Fibroblast of pulmonary artery (primary cell): ENCODE data around the gene TUBGCP6.
A peak's percentile ranks its signal among the peaks of the same experiment; 100 is the strongest.

Experiments
- DNase-seq: peaks from one replicate; pipeline ENCODE4 v3.0.0-alpha.2; 2010; ENCODE audit warnings: low read depth
- H3K4me3 ChIP-seq: replicated peaks from 2 replicates; pipeline ENCODE4 v1.5.1; 2011; ENCODE audit warnings: low read depth, mild to moderate bottlenecking, control low read depth, low read length, moderate library complexity
- TF ChIP-seq, protein P1 (sequence below): IDR thresholded peaks from 2 replicates; pipeline ENCODE4 v1.5.1; 2011; ENCODE audit warnings: mild to moderate bottlenecking, control low read depth, low read length, inconsistent platforms; ENCODE audit errors: missing control alignments

TUBGCP6 gene

DNA sequence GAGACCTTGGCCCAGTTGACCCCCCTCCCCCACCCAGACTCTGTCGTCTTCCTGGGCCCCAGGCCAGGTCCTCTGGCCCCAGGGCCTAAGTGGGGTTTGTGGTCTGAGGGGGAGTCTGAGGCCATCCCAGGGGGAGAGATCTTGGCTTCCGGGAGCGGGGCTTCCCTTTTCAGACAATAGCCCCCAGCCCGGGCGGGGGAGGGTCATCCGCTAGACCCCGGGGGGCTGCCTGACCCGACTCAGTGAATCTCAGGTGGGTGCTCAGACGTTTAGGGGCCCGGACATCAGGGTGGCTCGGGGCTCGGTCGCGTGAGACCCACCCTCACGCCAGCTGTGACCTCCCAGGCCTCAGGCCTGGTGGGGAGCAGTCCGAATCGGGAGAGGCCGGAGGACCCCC lies 24.7 kb upstream of the TUBGCP6 start:
- H3K4me3 ChIP-seq, result peak overlapping the region; percentile 57
- no peak for DNase-seq
- TF ChIP-seq, protein P1, sequence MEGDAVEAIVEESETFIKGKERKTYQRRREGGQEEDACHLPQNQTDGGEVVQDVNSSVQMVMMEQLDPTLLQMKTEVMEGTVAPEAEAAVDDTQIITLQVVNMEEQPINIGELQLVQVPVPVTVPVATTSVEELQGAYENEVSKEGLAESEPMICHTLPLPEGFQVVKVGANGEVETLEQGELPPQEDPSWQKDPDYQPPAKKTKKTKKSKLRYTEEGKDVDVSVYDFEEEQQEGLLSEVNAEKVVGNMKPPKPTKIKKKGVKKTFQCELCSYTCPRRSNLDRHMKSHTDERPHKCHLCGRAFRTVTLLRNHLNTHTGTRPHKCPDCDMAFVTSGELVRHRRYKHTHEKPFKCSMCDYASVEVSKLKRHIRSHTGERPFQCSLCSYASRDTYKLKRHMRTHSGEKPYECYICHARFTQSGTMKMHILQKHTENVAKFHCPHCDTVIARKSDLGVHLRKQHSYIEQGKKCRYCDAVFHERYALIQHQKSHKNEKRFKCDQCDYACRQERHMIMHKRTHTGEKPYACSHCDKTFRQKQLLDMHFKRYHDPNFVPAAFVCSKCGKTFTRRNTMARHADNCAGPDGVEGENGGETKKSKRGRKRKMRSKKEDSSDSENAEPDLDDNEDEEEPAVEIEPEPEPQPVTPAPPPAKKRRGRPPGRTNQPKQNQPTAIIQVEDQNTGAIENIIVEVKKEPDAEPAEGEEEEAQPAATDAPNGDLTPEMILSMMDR, result no peak

DNA sequence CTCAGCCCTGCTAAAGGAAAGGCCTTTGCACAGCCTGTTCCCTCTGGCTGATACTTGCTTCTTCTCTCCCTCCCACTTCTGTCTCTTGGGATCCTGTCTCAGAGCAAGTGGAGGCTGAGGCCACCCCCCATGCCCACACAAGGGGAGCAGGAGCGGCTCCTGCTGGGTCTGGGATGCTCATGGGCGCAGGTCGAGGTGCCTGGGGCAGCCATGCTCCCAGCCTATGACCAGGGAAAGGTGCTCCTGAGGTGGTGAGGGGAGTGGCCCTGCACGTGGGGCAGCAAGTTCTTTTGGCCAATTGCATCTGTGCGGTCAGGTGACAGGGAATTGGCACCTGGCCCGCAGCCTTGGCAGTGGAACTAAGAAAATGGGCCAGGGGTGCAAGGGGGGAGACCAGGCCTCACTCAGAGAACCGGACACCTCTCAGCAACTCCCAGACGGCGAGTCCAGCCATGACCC lies 23.9 kb upstream of the TUBGCP6 start:
- TF ChIP-seq, protein P1, result no peak
- peak; percentile 24 for DNase-seq
- H3K4me3 ChIP-seq, result no peak overlapping the region

DNA sequence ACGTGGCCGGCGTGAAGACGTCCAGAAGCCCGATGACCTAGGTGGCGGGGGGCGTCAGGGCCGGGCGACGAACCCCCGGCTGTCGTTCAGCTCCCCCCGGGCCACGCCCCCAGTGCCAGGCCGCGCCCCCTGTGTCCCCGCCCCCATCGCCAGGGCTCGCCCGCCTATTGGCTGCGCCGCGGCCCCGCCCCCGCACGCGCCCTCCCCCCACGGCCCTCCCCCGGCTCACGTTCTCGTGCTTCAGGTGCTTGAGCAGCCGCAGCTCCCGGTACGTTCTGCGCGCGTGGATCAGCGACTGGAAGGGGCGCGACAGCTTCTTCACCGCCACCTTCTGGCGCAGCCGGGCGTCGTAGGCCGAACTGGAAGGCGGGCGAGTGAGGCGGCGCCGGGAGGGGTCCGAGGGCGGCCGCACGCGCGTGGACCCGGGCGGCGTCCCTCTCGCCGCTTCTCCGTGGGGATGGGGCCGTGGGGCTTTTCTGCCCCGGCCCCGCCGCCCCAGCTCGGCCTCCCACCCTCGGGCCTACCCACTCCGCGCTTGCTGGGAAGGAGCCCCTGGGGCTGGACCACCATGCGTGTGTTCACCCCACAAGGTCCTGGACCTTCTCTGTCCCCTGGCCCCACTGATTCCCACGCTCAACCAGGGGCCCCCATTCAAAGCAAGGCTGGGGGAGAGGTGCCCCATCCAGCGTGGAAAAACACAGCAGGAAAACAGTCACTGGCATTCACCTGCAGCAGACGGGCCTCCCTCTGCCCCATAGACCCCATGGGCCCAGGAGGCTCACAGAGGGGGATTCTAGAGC lies 23.0 kb upstream of the TUBGCP6 start:
- peak; percentile 52 for DNase-seq
- TF ChIP-seq, protein P1, result peak; percentile 8
- H3K4me3 ChIP-seq, result peak overlapping the region; percentile 28

DNA sequence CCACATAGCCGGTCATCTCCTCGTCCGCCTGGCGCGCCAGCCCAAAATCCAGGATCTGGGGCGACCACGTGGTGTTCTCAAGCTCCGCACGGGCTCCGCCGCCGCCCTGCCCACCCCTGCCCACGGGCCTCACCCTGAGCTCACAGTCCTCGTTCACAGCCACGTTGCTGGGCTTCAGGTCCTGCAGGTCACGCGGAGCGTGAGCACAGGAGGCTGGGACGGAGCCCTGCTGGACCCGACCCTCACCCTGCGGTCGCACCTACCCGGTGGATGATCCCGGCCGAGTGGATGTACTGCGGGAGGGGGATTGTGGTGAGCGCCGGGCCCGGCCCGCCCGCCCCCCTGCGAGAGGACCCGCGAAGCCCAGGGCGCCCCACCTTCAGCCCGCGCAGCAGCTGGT lies 22.2 kb upstream of the TUBGCP6 start:
- no peak overlapping the region for H3K4me3 ChIP-seq
- TF ChIP-seq, protein P1, result no peak
- no peak for DNase-seq

DNA sequence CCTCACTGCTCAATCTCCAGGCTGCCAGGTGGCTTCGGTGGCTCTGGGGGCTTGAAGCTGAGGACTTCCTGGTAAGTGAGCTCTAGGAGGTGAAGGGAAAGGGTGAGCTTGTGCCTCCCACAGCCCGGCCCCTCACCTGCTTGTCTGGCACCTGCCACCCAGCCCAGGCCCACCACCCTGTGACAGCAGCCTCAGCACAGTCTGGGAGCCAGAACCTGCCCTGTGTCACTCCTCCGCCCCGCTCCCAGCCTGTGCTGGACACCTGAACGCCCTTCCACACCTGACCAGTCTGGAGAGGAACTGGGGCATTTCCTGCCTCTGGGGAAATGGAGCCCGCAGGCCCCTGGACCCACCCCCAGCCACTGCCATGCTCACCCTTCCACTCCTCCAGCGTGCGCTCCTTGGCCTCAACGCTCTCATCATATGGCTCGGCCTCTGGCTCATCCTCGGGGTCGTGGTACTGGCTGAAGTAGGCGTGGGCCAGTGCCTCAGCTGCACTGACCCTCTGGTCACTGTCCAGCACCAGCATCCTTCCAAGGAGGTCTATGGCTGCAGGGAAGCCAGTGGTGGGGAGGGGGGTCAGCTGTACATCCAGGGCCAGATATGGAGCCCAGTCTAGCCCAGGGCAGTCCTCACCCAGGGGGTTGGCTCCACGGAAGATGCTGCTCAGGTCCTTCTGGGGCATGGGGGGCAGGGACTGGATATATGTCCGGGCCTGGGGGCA lies 20.3 kb upstream of the TUBGCP6 start:
- TF ChIP-seq, protein P1, result no peak
- DNase-seq, result no peak
- no peak overlapping the region for H3K4me3 ChIP-seq

DNA sequence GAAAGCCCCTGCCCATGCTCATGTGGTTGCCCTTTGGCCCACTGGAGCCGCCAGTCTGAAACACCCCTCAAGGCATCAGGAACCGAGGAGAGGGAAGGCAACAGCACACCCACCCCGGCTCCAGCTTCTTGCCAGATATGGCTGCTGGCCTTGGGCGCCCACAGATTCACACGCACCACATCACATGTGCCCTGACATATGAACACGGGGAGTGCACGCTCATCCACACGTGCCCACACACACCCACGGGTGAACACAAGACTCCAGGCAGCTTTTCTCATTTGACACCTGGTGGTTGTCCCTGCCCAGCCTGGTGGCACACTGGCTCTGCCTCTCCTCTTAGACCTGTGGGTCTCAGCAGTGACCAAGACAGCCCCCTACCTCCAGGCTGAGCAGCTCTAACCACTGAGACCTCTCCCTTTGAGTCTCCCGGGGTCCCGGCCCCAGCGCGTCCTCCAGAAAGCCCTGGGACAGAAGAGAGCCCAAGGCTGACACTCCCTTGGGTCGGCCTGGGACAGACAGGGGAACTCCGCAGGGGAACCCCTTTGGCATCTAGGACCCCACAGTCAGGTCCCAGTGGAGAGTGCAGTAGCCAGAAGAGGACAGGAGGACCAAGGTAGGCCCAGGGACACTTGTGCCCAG lies 19.4 kb upstream of the TUBGCP6 start:
- TF ChIP-seq, protein P1, result no peak
- DNase-seq, result no peak

More for the DNA sequence above, 19.4 kb upstream of the TUBGCP6 start:
- no peak overlapping the region for H3K4me3 ChIP-seq
